Adrenal gland (tissue), 12 donors: ENCODE results near the gene ALPK3. TPM values are rescaled to one million over a fixed set of nuclear protein-coding genes. Genes with fewer than 3 reads are reported as not detected.

Experiments used
- DNase-seq, 7 donors: peaks; one replicate each; pipeline ENCODE4 v3.0.0-alpha.2; 2019 to 2020
- H3K27ac ChIP-seq, 5 donors: fragments of 200-600 bp; sonication (generic) in 4 of 5; 1 replicate in 3 of 5; 2 replicates in 2 of 5; pipeline versions ENCODE4 v1.5.1 to v1.8.0; 2016 to 2020; ENCODE audit warnings: mild to moderate bottlenecking in 1 of 5
- H3K27me3 ChIP-seq: fragments of 200-600 bp; 2 replicates; pipeline ENCODE4 v1.8.0; 2021
- H3K36me3 ChIP-seq, 2 donors: fragments of 200-600 bp; replicated peaks in 1 of 2; 1 replicate in 1 of 2; 2 replicates in 1 of 2; pipeline versions ENCODE4 v1.5.1 to v1.8.0; 2018 to 2022
- H3K4me1 ChIP-seq, 2 donors: fragments of 200-600 bp; replicated peaks in 1 of 2; 1 replicate in 1 of 2; 2 replicates in 1 of 2; pipeline versions ENCODE4 v1.5.1 to v1.8.0; 2018 to 2021
- H3K4me3 ChIP-seq, 4 donors: fragments of 200-600 bp; sonication (generic) in 3 of 4; one replicate each; pipeline ENCODE4 v1.5.1; 2016 to 2018
- H3K9me3 ChIP-seq, 3 donors: fragments of 200-600 bp; sonication (generic) in 1 of 3; replicated peaks in 1 of 3; 1 replicate in 2 of 3; 2 replicates in 1 of 3; pipeline versions ENCODE4 v1.5.1 to v1.8.0; 2016 to 2021
- CTCF ChIP-seq, 6 experiments: fragments of 450-650 bp in 4 of 6; fragments of 200-600 bp in 2 of 6; sonication (generic) in 1 of 6; IDR thresholded peaks; 1 replicate in 5 of 6; 2 replicates in 1 of 6; pipeline versions ENCODE4 v1.5.1 to v1.8.0; 2016 to 2021; ENCODE audit warnings: antibody characterized with exemption in 6 of 6, mild to moderate bottlenecking in 2 of 6, moderate library complexity in 1 of 6
- POLR2A ChIP-seq, 2 donors: fragments of 450-650 bp; IDR thresholded peaks; one replicate each; pipeline ENCODE4 v1.6.1; 2017; ENCODE audit warnings: antibody characterized with exemption in 2 of 2, mild to moderate bottlenecking in 2 of 2, moderate library complexity in 1 of 2
- WGBS, 4 donors: extraction: QIAGEN DNeasy Blood & Tissue Kit in 2 of 4; methylation state at CpG; one replicate each; pipeline versions ENCODE4 v1.1.5 to v1.1.7; 2013 to 2017; 5-methylcytosine and 5-hydroxymethylcytosine counted together
- intact Hi-C, 2 donors: fragments of 100-400 bp; cut with DNase I; formaldehyde crosslinking; loops; one replicate each; pipeline versions ENCODE4 v1.14.1 to v1.15.0; 2022 to 2023
- polyA plus RNA-seq, 3 donors: library from polyadenylated mRNA; stranded (reverse); fragments of 200-250 nt in 2 of 3; fragments of 350-450 nt in 1 of 3; fragmentation: Illumina TruSeq in 1 of 3; extraction: RNeasy Lipid Tissue Mini Kit (QIAGEN cat#74804) in 1 of 3; gene quantifications; one replicate each; pipeline ENCODE4 v1.2.3, GENCODE V29; 2013 to 2014
- total RNA-seq, 9 donors: library from RNA; depleted of rRNA in 4 of 9; stranded (reverse); fragments of >200 nt in 4 of 9; fragments of 120-200 nt in 1 of 9; fragmentation: NEBNext Ultra II Directional in 1 of 9; extraction: Animal tissue kit (Norgen Biotek cat#: 25700) in 1 of 9; gene quantifications; one replicate each; pipeline versions ENCODE4 v1.1.0 to v1.2.4, GENCODE V29; 2013 to 2023
- donor health status: healthy with polysubstance abuse.
- donor health status: Bipolar disorder and iron deficiency.
- donor health status: DM: yes; HTN: yes; CAD: no.
- donor health status: DM: no; HTN: no; CAD: no.
- donor health status: DM: no; HTN: no; CAD: no.
- donor health status: DM: yes; HTN: yes; CAD: no.

The ALPK3 gene
- total and polyA plus RNA-seq, 12 donors, result 5.8 to 39.3 (median 15.9) TPM

- Histone ChIP-seq H3K4me1 (no peaks in the 10 kb centered on the region), H3K27ac (no peak overlapping the region), H3K27me3 (no peaks in the 10 kb centered on the region), H3K9me3 (no peaks in the 10 kb centered on the region), H3K36me3 (peaks cover 0 to 80% of the 10 kb centered on the region in 2 donors), H3K4me3 (no peak overlapping the region)
- TF ChIP-seq CTCF (IDR thresholded peaks at IDR 0.05), result no peak
- TF ChIP-seq POLR2A (IDR thresholded peaks at IDR 0.05), result no peak
- WGBS, 4 donors, result 78 to 87% (median 85%) methylated on average over 3 of the region's 3 CpGs
- intact Hi-C loops, result no loop called here
- no peak for DNase-seq
Measured at GRCh38 chr15:84800365-84800806, 16.8 kb upstream of the ALPK3 start.

GRCh38 chr15:84804005-84804900 lies 12.9 kb upstream of the ALPK3 start:
- H3K4me1 ChIP-seq, result no peaks in the 10 kb centered on the region
- peak overlapping the region in 1 of 5 donors; percentile 19 for H3K27ac ChIP-seq
- WGBS, 4 donors, result 65 to 82% (median 73%) methylated on average over 4 of the region's 4 CpGs
- H3K4me3 ChIP-seq, result no peak overlapping the region
- peaks cover 0 to 50% of the 10 kb centered on the region in 2 donors for H3K36me3 ChIP-seq
- no peaks in the 10 kb centered on the region for H3K9me3 ChIP-seq
- no peak for TF ChIP-seq POLR2A (IDR thresholded peaks at IDR 0.05)
- H3K27me3 ChIP-seq, result no peaks in the 10 kb centered on the region
- DNase-seq, result peak in 2 of 7 donors; percentile 6 to 48
- intact Hi-C loops, result no loop called here

- intact Hi-C loops, result no loop called here
- Histone ChIP-seq H3K9me3 (no peaks in the 10 kb centered on the region), H3K4me1 (no peaks in the 10 kb centered on the region), H3K27me3 (no peaks in the 10 kb centered on the region), H3K27ac (no peak overlapping the region), H3K36me3 (peaks cover 0 to 40% of the 10 kb centered on the region in 2 donors), H3K4me3 (no peak overlapping the region)
- DNase-seq, result no peak
- TF ChIP-seq POLR2A (IDR thresholded peaks at IDR 0.05) (no peak), CTCF (IDR thresholded peaks at IDR 0.05) (no peak)
- 54 to 79% (median 72%) methylated on average over 1 of the region's 1 CpG for WGBS, 4 donors
Measured at GRCh38 chr15:84805221-84805620, 11.9 kb upstream of the ALPK3 start.

GRCh38 chr15:84807228-84807627 lies 9.9 kb upstream of the ALPK3 start:
- Histone ChIP-seq H3K4me1 (no peaks in the 10 kb centered on the region), H3K27me3 (no peaks in the 10 kb centered on the region), H3K27ac (no peak overlapping the region), H3K36me3 (peaks cover 0 to 21% of the 10 kb centered on the region in 2 donors), H3K4me3 (no peak overlapping the region), H3K9me3 (no peaks in the 10 kb centered on the region)
- intact Hi-C loops, result no loop called here
- no peak for DNase-seq
- TF ChIP-seq POLR2A (IDR thresholded peaks at IDR 0.05), result no peak
- no peak for TF ChIP-seq CTCF (IDR thresholded peaks at IDR 0.05)
- 75 to 85% (median 80%) methylated on average over 3 of the region's 3 CpGs for WGBS, 4 donors
